Neural progenitor cell (in vitro differentiated cells): ENCODE measurements around the gene VAPA. TPM values are rescaled to one million over a fixed set of nuclear protein-coding genes. Genes with fewer than 3 reads are reported as not detected.

Experiments
- DNase-seq: peaks from one replicate; pipeline ENCODE4 v3.0.0-alpha.2; 2016; ENCODE audit warnings: low spot score
- H2AFZ ChIP-seq: fragments of 200-600 bp; sonication (generic); replicated peaks from 2 replicates; pipeline ENCODE4 v1.6.1; 2016; ENCODE audit warnings: antibody characterized with exemption
- H3F3A ChIP-seq: fragments of 200-600 bp; sonication (generic); 2 replicates; pipeline ENCODE4 v1.6.1; 2016; ENCODE audit warnings: antibody characterized with exemption, low read depth
- H3K27ac ChIP-seq: fragments of 200-600 bp; sonication (generic); 2 replicates; pipeline ENCODE4 v1.5.1; 2016; ENCODE audit warnings: mild to moderate bottlenecking
- H3K27me3 ChIP-seq: fragments of 200-600 bp; sonication (generic); 2 replicates; pipeline ENCODE4 v1.6.1; 2016; ENCODE audit warnings: mild to moderate bottlenecking, moderate library complexity
- H3K36me3 ChIP-seq: fragments of 200-600 bp; sonication (generic); 2 replicates; pipeline ENCODE4 v1.5.1; 2016
- H3K4me1 ChIP-seq: fragments of 200-600 bp; sonication (generic); 2 replicates; pipeline ENCODE4 v1.6.1; 2016; ENCODE audit warnings: mixed run types
- H3K4me2 ChIP-seq: fragments of 200-600 bp; sonication (generic); 2 replicates; pipeline ENCODE4 v1.6.1; 2016
- H3K4me3 ChIP-seq: fragments of 200-600 bp; sonication (generic); 2 replicates; pipeline ENCODE4 v1.5.1; 2016
- H3K79me2 ChIP-seq: fragments of 200-600 bp; sonication (generic); 2 replicates; pipeline ENCODE4 v1.6.1; 2016; ENCODE audit warnings: low read depth
- H3K9ac ChIP-seq: fragments of 200-600 bp; sonication (generic); 2 replicates; pipeline ENCODE4 v1.6.1; 2016
- H3K9me3 ChIP-seq: fragments of 200-600 bp; sonication (generic); 2 replicates; pipeline ENCODE4 v1.5.1; 2016; ENCODE audit warnings: low read depth
- H4K20me1 ChIP-seq: fragments of 200-600 bp; sonication (generic); 2 replicates; pipeline ENCODE4 v1.6.1; 2016; ENCODE audit warnings: low read depth
- H3K27ac Mint-ChIP-seq: 3 replicates; pipeline ENCODE4 v1.8.0; 2021; ENCODE audit warnings: mixed read lengths
- H3K27me3 Mint-ChIP-seq: 2 replicates; pipeline ENCODE4 v1.8.0; 2022; ENCODE audit warnings: low read depth, mild to moderate bottlenecking, inconsistent platforms, moderate library complexity, mixed read lengths; ENCODE audit not compliant: insufficient read depth
- H3K36me3 Mint-ChIP-seq: 3 replicates; pipeline ENCODE4 v1.8.0; 2021; ENCODE audit warnings: mixed read lengths
- H3K4me1 Mint-ChIP-seq: 3 replicates; pipeline ENCODE4 v1.8.0; 2021; ENCODE audit warnings: mixed read lengths
- H3K4me3 Mint-ChIP-seq: 3 replicates; pipeline ENCODE4 v1.8.0; 2021; ENCODE audit warnings: mild to moderate bottlenecking, moderate library complexity, mixed read lengths
- H3K9me3 Mint-ChIP-seq: 3 replicates; pipeline ENCODE4 v1.8.0; 2020; ENCODE audit warnings: mixed read lengths
- EZH2 ChIP-seq: fragments of 200-600 bp; sonication (generic); IDR thresholded peaks from 2 replicates; pipeline ENCODE4 v1.6.1; 2017; ENCODE audit warnings: antibody characterized with exemption, mild to moderate bottlenecking, moderate library complexity
- EZH2phosphoT487 ChIP-seq: fragments of 200-600 bp; sonication (generic); IDR thresholded peaks from 2 replicates; pipeline ENCODE4 v1.6.1; 2017; ENCODE audit warnings: antibody characterized with exemption
- total RNA-seq: library from RNA; depleted of rRNA; stranded (reverse); fragments of >200 nt; gene quantifications from 2 replicates; pipeline ENCODE4 v1.2.3, GENCODE V29; 2015; ENCODE audit warnings: low replicate concordance
- TF ChIP-seq, protein P1 (sequence below): fragments of 200-600 bp; sonication (generic); IDR thresholded peaks from 2 replicates; pipeline ENCODE4 v1.5.1; 2017; ENCODE audit warnings: antibody characterized with exemption, mild to moderate bottlenecking

VAPA gene
- total RNA-seq, 1 donor from 2014 or later = 285 TPM

DNA sequence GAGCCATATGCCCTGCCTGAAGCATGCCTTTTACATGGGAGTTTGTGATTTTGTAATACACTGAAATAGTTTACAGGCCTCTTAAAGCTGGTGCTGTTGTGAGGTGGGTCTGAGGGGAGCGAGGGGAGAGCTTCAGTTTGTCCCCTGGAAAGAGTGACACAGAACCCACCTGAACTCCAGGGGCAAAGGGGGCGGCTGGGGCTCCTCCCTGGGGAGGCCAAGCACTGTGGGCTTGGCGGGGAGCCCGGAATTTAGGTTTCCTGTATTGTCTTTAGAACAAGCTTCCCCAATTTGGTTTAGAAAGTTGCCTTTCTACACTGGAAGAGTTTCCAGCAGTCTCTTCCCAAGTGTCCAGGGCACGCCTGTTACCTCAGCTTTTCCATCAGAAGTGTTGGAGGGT is 75.7 kb downstream of the VAPA start:
- Histone ChIP-seq H3K9me3 (no peaks in the 10 kb centered on the region), H3K4me3 (no peak overlapping the region), H3K27me3 (no peaks in the 10 kb centered on the region), H3K27ac (no peak overlapping the region), H3K79me2 (no peaks in the 10 kb centered on the region), H3K4me2 (no peak overlapping the region), H4K20me1 (no peaks in the 10 kb centered on the region), H3F3A (no peaks in the 10 kb centered on the region), H2AFZ (no peak overlapping the region), H3K36me3 (no peaks in the 10 kb centered on the region), H3K4me1 (peaks cover 14% of the 10 kb centered on the region), H3K9ac (no peak overlapping the region)
- H3K4me1 Mint-ChIP-seq = peaks cover 40% of the 10 kb centered on the region
- H3K4me3 Mint-ChIP-seq = no peak overlapping the region
- no peak for DNase-seq
- TF ChIP-seq, protein P1, sequence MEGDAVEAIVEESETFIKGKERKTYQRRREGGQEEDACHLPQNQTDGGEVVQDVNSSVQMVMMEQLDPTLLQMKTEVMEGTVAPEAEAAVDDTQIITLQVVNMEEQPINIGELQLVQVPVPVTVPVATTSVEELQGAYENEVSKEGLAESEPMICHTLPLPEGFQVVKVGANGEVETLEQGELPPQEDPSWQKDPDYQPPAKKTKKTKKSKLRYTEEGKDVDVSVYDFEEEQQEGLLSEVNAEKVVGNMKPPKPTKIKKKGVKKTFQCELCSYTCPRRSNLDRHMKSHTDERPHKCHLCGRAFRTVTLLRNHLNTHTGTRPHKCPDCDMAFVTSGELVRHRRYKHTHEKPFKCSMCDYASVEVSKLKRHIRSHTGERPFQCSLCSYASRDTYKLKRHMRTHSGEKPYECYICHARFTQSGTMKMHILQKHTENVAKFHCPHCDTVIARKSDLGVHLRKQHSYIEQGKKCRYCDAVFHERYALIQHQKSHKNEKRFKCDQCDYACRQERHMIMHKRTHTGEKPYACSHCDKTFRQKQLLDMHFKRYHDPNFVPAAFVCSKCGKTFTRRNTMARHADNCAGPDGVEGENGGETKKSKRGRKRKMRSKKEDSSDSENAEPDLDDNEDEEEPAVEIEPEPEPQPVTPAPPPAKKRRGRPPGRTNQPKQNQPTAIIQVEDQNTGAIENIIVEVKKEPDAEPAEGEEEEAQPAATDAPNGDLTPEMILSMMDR = no peak
- no peak for TF ChIP-seq EZH2
- no peak for TF ChIP-seq EZH2phosphoT487
- peaks cover 8% of the 10 kb centered on the region for H3K9me3 Mint-ChIP-seq
- peaks cover 2% of the 10 kb centered on the region for H3K36me3 Mint-ChIP-seq
- H3K27me3 Mint-ChIP-seq = peaks cover 11% of the 10 kb centered on the region
- no peak overlapping the region for H3K27ac Mint-ChIP-seq

DNA sequence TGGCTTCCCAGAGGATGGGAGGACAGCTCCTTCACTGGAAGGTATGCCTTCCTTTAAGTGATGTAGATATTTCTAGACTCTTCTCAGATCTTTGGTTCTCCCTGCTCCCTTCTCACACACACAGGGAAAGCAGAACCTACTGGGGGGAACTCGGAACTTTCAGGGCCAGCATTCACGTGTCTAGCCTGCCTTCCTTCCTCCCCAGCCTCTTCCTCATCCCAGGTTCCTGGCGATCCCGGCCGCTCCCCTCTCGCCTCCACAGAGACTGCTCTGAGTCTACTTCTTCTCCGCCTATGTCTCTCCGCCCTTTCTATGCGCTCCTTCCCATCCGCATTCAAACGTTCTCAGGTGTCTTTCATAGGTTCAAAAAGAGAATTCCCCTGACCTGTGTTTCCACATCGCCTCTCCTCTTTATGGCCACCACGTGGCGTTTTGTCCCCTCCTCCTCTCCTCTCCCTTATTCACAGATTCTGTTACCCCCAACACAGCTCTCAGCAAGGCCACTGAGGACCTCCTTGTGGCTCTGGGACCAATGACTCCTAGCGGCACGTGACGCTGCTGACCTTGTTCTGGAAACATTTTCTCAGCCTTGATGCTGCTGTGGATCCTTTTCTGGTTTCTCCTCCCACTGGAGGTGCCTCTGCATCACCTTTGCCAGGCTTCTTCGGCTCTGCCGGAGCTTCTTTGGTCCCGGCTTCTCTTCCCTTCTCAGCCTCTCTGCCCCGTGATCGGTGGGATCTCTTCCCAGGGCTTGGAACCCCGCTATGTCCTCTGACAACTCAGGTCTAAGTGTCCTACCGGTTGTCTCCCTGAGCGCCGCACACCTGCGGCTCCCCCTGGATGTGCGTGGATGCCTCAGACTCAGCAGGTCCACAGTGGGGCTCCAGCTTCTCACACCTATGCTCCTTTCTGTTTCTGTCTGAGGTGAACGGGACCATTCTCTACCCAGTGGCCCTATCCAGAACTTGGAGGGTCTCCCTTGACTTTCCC is 77.5 kb downstream of the VAPA start:
- no peaks in the 10 kb centered on the region for H3K27me3 ChIP-seq
- H3F3A ChIP-seq = no peaks in the 10 kb centered on the region
- no peaks in the 10 kb centered on the region for H3K36me3 ChIP-seq
- Mint-ChIP-seq H3K4me3 (no peak overlapping the region), H3K9me3 (peaks cover 8% of the 10 kb centered on the region), H3K27me3 (peaks cover 8% of the 10 kb centered on the region), H3K36me3 (peaks cover 2% of the 10 kb centered on the region), H3K4me1 (peaks cover 37% of the 10 kb centered on the region), H3K27ac (peak overlapping the region; percentile 5)
- no peaks in the 10 kb centered on the region for H4K20me1 ChIP-seq
- H3K27ac ChIP-seq = no peak overlapping the region
- H3K9ac ChIP-seq = no peak overlapping the region
- no peak for DNase-seq
- no peak overlapping the region for H3K4me2 ChIP-seq
- H2AFZ ChIP-seq = no peak overlapping the region
- peaks cover 14% of the 10 kb centered on the region for H3K4me1 ChIP-seq
- no peaks in the 10 kb centered on the region for H3K9me3 ChIP-seq
- TF ChIP-seq EZH2phosphoT487 = no peak
- TF ChIP-seq, protein P1 = no peak
- no peak for TF ChIP-seq EZH2
- H3K4me3 ChIP-seq = no peak overlapping the region
- H3K79me2 ChIP-seq = no peaks in the 10 kb centered on the region

DNA sequence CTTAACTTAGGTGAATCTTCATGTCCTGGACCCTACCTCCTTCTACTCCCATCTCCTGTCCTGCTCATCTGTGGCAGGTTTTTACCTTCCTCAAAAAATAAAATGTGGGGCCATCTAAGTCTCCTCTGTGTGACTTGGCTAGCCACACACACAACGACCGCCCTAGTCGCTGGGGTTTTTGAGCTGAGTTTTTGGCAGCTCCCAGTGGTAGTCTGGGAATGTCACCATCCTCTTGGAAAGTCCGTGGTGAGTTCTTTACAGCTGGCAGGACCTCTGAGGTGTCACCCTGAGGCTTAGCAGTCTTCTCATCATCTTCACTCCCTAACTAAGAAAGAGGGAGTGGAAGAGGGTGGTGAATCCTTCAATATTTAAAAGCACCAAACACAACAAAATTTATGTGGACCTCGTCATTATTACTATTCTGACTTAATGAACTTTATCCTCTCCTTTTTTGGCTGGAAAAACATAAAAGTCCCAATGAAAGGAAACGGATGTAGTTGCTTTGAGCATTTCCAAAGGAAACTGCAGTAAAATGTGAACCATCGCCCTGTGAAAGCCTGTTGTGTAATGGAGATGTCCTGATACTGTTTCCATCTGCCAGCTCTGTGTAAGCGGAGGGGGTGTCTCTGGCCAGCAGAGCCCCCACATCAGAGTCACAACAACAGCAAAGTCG is 78.6 kb downstream of the VAPA start:
- Mint-ChIP-seq H3K36me3 (peaks cover 2% of the 10 kb centered on the region), H3K27ac (peak overlapping the region; percentile 54), H3K27me3 (peaks cover 8% of the 10 kb centered on the region), H3K4me3 (no peak overlapping the region), H3K9me3 (peaks cover 11% of the 10 kb centered on the region), H3K4me1 (peaks cover 29% of the 10 kb centered on the region)
- no peak overlapping the region for H3K4me2 ChIP-seq
- no peaks in the 10 kb centered on the region for H3K36me3 ChIP-seq
- no peak overlapping the region for H3K9ac ChIP-seq
- H3K9me3 ChIP-seq = no peaks in the 10 kb centered on the region
- H3K4me1 ChIP-seq = peaks cover 11% of the 10 kb centered on the region
- no peak overlapping the region for H2AFZ ChIP-seq
- DNase-seq = no peak
- no peaks in the 10 kb centered on the region for H3K27me3 ChIP-seq
- no peaks in the 10 kb centered on the region for H4K20me1 ChIP-seq
- TF ChIP-seq EZH2phosphoT487 (no peak), EZH2 (no peak)
- TF ChIP-seq, protein P1 = no peak
- no peak overlapping the region for H3K27ac ChIP-seq
- H3F3A ChIP-seq = no peaks in the 10 kb centered on the region
- H3K79me2 ChIP-seq = no peaks in the 10 kb centered on the region
- no peak overlapping the region for H3K4me3 ChIP-seq
